Right lobe of liver (tissue), 4 donors: ENCODE data around the gene TBX1.

Experiments
- POLR2A ChIP-seq: fragments of 450-650 bp; IDR thresholded peaks from one replicate; pipeline ENCODE4 v1.6.1; 2017; ENCODE audit warnings: antibody characterized with exemption, mild to moderate bottlenecking
- TF ChIP-seq, protein P1 (sequence below), 4 donors: fragments of 200-600 bp in 3 of 4; fragments of 450-650 bp in 1 of 4; IDR thresholded peaks; one replicate each; pipeline versions ENCODE4 v1.5.1 to v1.8.0; 2016 to 2022; ENCODE audit warnings: antibody characterized with exemption in 4 of 4, mild to moderate bottlenecking in 2 of 4
- donor health status: DM: no; HTN: no; CAD: no.
- donor health status: DM: no; HTN: no; CAD: no.
- donor health status: DM: no; HTN: yes; CAD: no.

DNA sequence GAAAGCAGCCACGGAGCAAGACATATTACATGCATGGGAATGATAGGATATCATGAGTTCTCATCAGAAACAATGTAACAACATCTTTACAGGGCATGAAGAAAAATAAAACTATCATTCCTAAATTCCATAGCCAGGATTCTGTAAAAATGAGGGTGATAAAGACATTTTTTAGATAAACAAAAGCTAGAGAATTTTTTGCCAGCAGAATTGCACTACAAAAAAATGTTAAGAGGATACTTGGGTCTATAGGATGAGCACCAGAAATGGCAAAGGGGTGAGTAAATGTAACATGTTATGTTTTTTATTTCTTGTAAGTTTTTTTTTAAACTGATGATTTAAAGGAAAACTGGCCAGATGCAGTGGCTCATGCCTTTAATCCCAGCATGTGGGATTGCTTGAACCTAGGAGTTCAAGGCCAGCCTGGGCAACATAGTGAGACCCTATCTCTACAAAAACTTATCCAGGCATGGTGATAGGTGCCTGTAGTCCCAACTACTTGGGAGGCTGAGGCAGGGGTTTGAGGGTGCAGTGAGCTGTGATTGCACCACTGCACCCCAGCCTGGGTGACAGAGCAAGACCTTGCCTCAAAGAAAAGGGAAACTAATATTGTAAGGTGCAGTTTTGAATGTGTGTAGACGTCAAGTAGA, 33.2 kb downstream of the TBX1 start:
- no peak for TF ChIP-seq POLR2A
- TF ChIP-seq, protein P1, sequence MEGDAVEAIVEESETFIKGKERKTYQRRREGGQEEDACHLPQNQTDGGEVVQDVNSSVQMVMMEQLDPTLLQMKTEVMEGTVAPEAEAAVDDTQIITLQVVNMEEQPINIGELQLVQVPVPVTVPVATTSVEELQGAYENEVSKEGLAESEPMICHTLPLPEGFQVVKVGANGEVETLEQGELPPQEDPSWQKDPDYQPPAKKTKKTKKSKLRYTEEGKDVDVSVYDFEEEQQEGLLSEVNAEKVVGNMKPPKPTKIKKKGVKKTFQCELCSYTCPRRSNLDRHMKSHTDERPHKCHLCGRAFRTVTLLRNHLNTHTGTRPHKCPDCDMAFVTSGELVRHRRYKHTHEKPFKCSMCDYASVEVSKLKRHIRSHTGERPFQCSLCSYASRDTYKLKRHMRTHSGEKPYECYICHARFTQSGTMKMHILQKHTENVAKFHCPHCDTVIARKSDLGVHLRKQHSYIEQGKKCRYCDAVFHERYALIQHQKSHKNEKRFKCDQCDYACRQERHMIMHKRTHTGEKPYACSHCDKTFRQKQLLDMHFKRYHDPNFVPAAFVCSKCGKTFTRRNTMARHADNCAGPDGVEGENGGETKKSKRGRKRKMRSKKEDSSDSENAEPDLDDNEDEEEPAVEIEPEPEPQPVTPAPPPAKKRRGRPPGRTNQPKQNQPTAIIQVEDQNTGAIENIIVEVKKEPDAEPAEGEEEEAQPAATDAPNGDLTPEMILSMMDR (IDR thresholded peaks at IDR 0.05) = no peak
